ENCODE results near the gene MAP3K21. TPM values are rescaled to one million over a fixed set of nuclear protein-coding genes. Genes with fewer than 3 reads are reported as not detected.

Gene MAP3K21
- total RNA-seq, 1 experiment from 2014 or later: 24.2 TPM

- POLR2A ChIA-PET: interaction anchor here (0.7 to 3.5 kb wide), 3 partner anchors 8 to 852 kb away, joined by 3 to 14 read pairs (median 4); no protein-coding TSS in a partner anchor
- no peaks in the 10 kb centered on the region for H3K9me3 Mint-ChIP-seq (ENCODE audit: unreplicated experiment)
- no peak for TF ChIP-seq CTCF (IDR thresholded peaks at IDR 0.05; ENCODE audit: unreplicated experiment)
- intact Hi-C loops (cut with micrococcal nuclease): no loop called here
- no peak overlapping the region for H3K4me3 Mint-ChIP-seq (ENCODE audit: unreplicated experiment)
- DNase-seq (ENCODE audit: unreplicated experiment): no peak
- no TSS peak for BruUV-seq (replicated peaks)
- no peaks in the 10 kb centered on the region for H3K36me3 Mint-ChIP-seq (ENCODE audit: insufficient read depth, unreplicated experiment)
- H3K4me1 Mint-ChIP-seq (ENCODE audit: insufficient read depth, unreplicated experiment): peaks cover 40% of the 10 kb centered on the region
- H3K27ac Mint-ChIP-seq (ENCODE audit: low read depth, unreplicated experiment): peak overlapping the region; percentile 6
- no peaks in the 10 kb centered on the region for H3K27me3 Mint-ChIP-seq (ENCODE audit: insufficient read depth, unreplicated experiment)
- CTCF ChIA-PET: interaction anchor here (0.6 to 3.9 kb wide), 7 partner anchors 8 to 1023 kb away, joined by 3 to 36 read pairs (median 4); no protein-coding TSS in a partner anchor
Measured at GRCh38 chr1:233334092-233334491, 6.6 kb downstream of the MAP3K21 start.

GRCh38 chr1:233336554-233337456 lies 9.3 kb downstream of the MAP3K21 start:
- Mint-ChIP-seq H3K9me3 (ENCODE audit: unreplicated experiment) (no peaks in the 10 kb centered on the region), H3K27me3 (ENCODE audit: insufficient read depth, unreplicated experiment) (no peaks in the 10 kb centered on the region), H3K4me3 (ENCODE audit: unreplicated experiment) (no peak overlapping the region), H3K27ac (ENCODE audit: low read depth, unreplicated experiment) (no peak overlapping the region), H3K36me3 (ENCODE audit: insufficient read depth, unreplicated experiment) (no peaks in the 10 kb centered on the region), H3K4me1 (ENCODE audit: insufficient read depth, unreplicated experiment) (peaks cover 21% of the 10 kb centered on the region)
- CTCF ChIA-PET: interaction anchor here (0.7 to 1.2 kb wide), 2 partner anchors 28 to 408 kb away, joined by 3 read pairs; no protein-coding TSS in a partner anchor
- intact Hi-C loops (cut with micrococcal nuclease): no loop called here
- no peak for TF ChIP-seq CTCF (IDR thresholded peaks at IDR 0.05; ENCODE audit: unreplicated experiment)
- POLR2A ChIA-PET: interaction anchor here (0.6 to 8.6 kb wide), 4 partner anchors 6 to 692 kb away, joined by 3 to 82 read pairs (median 4); partner anchors contain the start of gene MAP3K21
- no TSS peak for BruUV-seq (replicated peaks)
- DNase-seq (ENCODE audit: unreplicated experiment): no peak

GRCh38 chr1:233337505-233337904 lies 10.0 kb downstream of the MAP3K21 start:
- ChIA-PET CTCF (interaction anchor here (0.7 to 1.4 kb wide), 6 partner anchors 27 to 726 kb away, joined by 3 to 6 read pairs (median 3); no protein-coding TSS in a partner anchor), POLR2A (interaction anchor here (0.6 to 8.6 kb wide), 6 partner anchors 7 to 724 kb away, joined by 3 to 82 read pairs (median 4); partner anchors contain the start of gene MAP3K21)
- intact Hi-C loops (cut with micrococcal nuclease): no loop called here
- Mint-ChIP-seq H3K9me3 (ENCODE audit: unreplicated experiment) (no peaks in the 10 kb centered on the region), H3K4me1 (ENCODE audit: insufficient read depth, unreplicated experiment) (peaks cover 14% of the 10 kb centered on the region), H3K27ac (ENCODE audit: low read depth, unreplicated experiment) (no peak overlapping the region), H3K27me3 (ENCODE audit: insufficient read depth, unreplicated experiment) (no peaks in the 10 kb centered on the region), H3K36me3 (ENCODE audit: insufficient read depth, unreplicated experiment) (no peaks in the 10 kb centered on the region), H3K4me3 (ENCODE audit: unreplicated experiment) (no peak overlapping the region)
- no TSS peak for BruUV-seq (replicated peaks)
- DNase-seq (ENCODE audit: unreplicated experiment): no peak
- TF ChIP-seq CTCF (IDR thresholded peaks at IDR 0.05; ENCODE audit: unreplicated experiment): no peak

- ChIA-PET POLR2A (interaction anchor here (0.6 to 8.6 kb wide), 6 partner anchors 8 to 723 kb away, joined by 3 to 82 read pairs (median 4); partner anchors contain the start of gene MAP3K21), CTCF (interaction anchor here (0.7 to 1.4 kb wide), 5 partner anchors 26 to 725 kb away, joined by 3 to 6 read pairs (median 3); no protein-coding TSS in a partner anchor)
- Mint-ChIP-seq H3K27ac (ENCODE audit: low read depth, unreplicated experiment) (no peak overlapping the region), H3K4me1 (ENCODE audit: insufficient read depth, unreplicated experiment) (peaks cover 12% of the 10 kb centered on the region), H3K4me3 (ENCODE audit: unreplicated experiment) (no peak overlapping the region), H3K9me3 (ENCODE audit: unreplicated experiment) (no peaks in the 10 kb centered on the region), H3K27me3 (ENCODE audit: insufficient read depth, unreplicated experiment) (no peaks in the 10 kb centered on the region), H3K36me3 (ENCODE audit: insufficient read depth, unreplicated experiment) (no peaks in the 10 kb centered on the region)
- TF ChIP-seq CTCF (IDR thresholded peaks at IDR 0.05; ENCODE audit: unreplicated experiment): no peak
- DNase-seq (ENCODE audit: unreplicated experiment): no peak
- intact Hi-C loops (cut with micrococcal nuclease): no loop called here
- no TSS peak for BruUV-seq (replicated peaks)
Measured at GRCh38 chr1:233338102-233338501, 10.6 kb downstream of the MAP3K21 start.

Measured in MCF 10A (cell line).